K562 (cell line): ENCODE results near the gene PBRM1. TPM values are rescaled to one million over a fixed set of nuclear protein-coding genes. Genes with fewer than 3 reads are reported as not detected.

Experiments
- ATAC-seq: fragments of 200-7000 bp; cut with Tn5 transposase; 3 replicates; pipeline ENCODE4 v1.9.1; 2020; ENCODE audit warnings: moderate library complexity
- BruUV-seq: library from RNA; stranded (reverse); fragments of 400-500 nt; replicated peaks from 2 replicates; lab custom pipeline; 2021; lab: Mats Ljungman, UMichigan
- CTCF ChIA-PET: fragments of 300-600 bp; formaldehyde crosslinking; extraction: SDS; loops from one replicate; lab custom pipeline; 2021; ENCODE audit warnings: low intra/inter-chr PET ratio; lab: Yijun Ruan, JAX
- POLR2A ChIA-PET: fragments of 300-600, 350-650 bp; sonication (Branson Sonifier 250); formaldehyde crosslinking; extraction: SDS; loops from one replicate; lab custom pipeline; 2021; ENCODE audit warnings: antibody characterized with exemption, inconsistent platforms; lab: Yijun Ruan, JAX
- DNase-seq, 4 experiments: peaks; one replicate each; pipeline versions ENCODE4 v3.0.0 to v3.0.0-alpha.2; 2011 to 2018; ENCODE audit warnings: low spot score in 3 of 4, mixed read lengths in 3 of 4; ENCODE audit errors: extremely low read depth in 1 of 4
- FAIRE-seq: peaks from 2 replicates; lab custom pipeline; 2011; peaks lifted over from hg19 to GRCh38; lab: Jason Lieb, UNC
- H2AFZ ChIP-seq: 2 replicates; pipeline ENCODE4 v1.6.0; 2011; ENCODE audit warnings: low read depth, low read length, control low read depth, inconsistent platforms
- H3K27ac ChIP-seq: fragments of 200-600 bp; 3 replicates; pipeline ENCODE4 v1.8.0; 2011; ENCODE audit warnings: low read depth, mild to moderate bottlenecking, control low read depth, inconsistent platforms, low read length, moderate library complexity, mixed read lengths; ENCODE audit errors: extremely low read depth
- H3K27me3 ChIP-seq, 2 experiments: fragments of 300-600 bp in 1 of 2; 2 replicates in 1 of 2; 3 replicates in 1 of 2; pipeline versions ENCODE4 v1.6.0 to v1.8.0; 2011; ENCODE audit warnings: inconsistent platforms in 2 of 2, low read length in 2 of 2, mild to moderate bottlenecking in 1 of 2, mixed read lengths in 1 of 2, moderate library complexity in 1 of 2; ENCODE audit not compliant: control insufficient read depth in 2 of 2, insufficient read depth in 2 of 2
- H3K36me3 ChIP-seq: fragments of 300-600 bp; 3 replicates; pipeline ENCODE4 v1.8.0; 2011; ENCODE audit warnings: mild to moderate bottlenecking, low read length, inconsistent platforms; ENCODE audit not compliant: control insufficient read depth, insufficient read depth
- H3K4me1 ChIP-seq, 2 experiments: fragments of 200-600 bp in 1 of 2; replicated peaks in 1 of 2; 2 replicates in 1 of 2; 3 replicates in 1 of 2; pipeline versions ENCODE4 v1.5.1 to v1.8.0; 2011; ENCODE audit warnings: inconsistent platforms in 2 of 2, low read length in 2 of 2, mild to moderate bottlenecking in 1 of 2, mixed read lengths in 1 of 2, moderate library complexity in 1 of 2; ENCODE audit not compliant: control insufficient read depth in 2 of 2, insufficient read depth in 2 of 2
- H3K4me2 ChIP-seq: 2 replicates; pipeline ENCODE4 v1.6.1; 2011; ENCODE audit warnings: low read length, control low read depth, inconsistent platforms, mixed read lengths; ENCODE audit not compliant: insufficient read depth
- H3K4me3 ChIP-seq: fragments of 200-600 bp; sonication (generic), shearing (Covaris generic); 2 replicates; pipeline ENCODE4 v1.5.1; 2016; ENCODE audit warnings: control low read depth, inconsistent platforms
- H3K79me2 ChIP-seq: fragments of 200-600 bp; 3 replicates; pipeline ENCODE4 v1.8.0; 2011; ENCODE audit warnings: low read length, inconsistent platforms; ENCODE audit not compliant: control insufficient read depth, insufficient read depth
- H3K9ac ChIP-seq, 2 experiments: 2 replicates each; pipeline versions ENCODE4 v1.6.0 to v1.6.1; 2011; ENCODE audit warnings: low read depth in 2 of 2, low read length in 2 of 2, control low read depth in 1 of 2, inconsistent platforms in 1 of 2, mild to moderate bottlenecking in 1 of 2, mixed read lengths in 1 of 2; ENCODE audit not compliant: insufficient read depth in 1 of 2
- H3K9me1 ChIP-seq: one replicate; pipeline ENCODE4 v1.6.0; 2011; ENCODE audit warnings: inconsistent platforms, mild to moderate bottlenecking, low read length, moderate library complexity; ENCODE audit not compliant: control insufficient read depth, insufficient read depth
- H3K9me3 ChIP-seq: replicated peaks from 2 replicates; pipeline ENCODE4 v1.5.1; 2011; ENCODE audit warnings: low read depth, low read length, inconsistent platforms; ENCODE audit not compliant: control insufficient read depth, insufficient read depth
- H4K20me1 ChIP-seq: replicated peaks from 2 replicates; pipeline ENCODE4 v1.6.1; 2011; ENCODE audit warnings: low read length, inconsistent platforms, mixed read lengths; ENCODE audit not compliant: control insufficient read depth, insufficient read depth
- CBFA2T2 ChIP-seq: fragments of 450-650 bp; conservative IDR thresholded peaks from 2 replicates; pipeline ENCODE4 v1.6.1; 2017; ENCODE audit warnings: mild to moderate bottlenecking
- NONO ChIP-seq, 2 experiments: fragments of 200-400 bp in 1 of 2; fragments of 450-650 bp in 1 of 2; formaldehyde crosslinking in 1 of 2; IDR thresholded peaks; 2 replicates each; pipeline ENCODE4 v1.6.1; 2017; ENCODE audit warnings: low read depth in 2 of 2, mild to moderate bottlenecking in 2 of 2, moderate library complexity in 2 of 2, low read length in 1 of 2
- STAT5B ChIP-seq: fragments of 250-450 bp; sonication (Bioruptor Pico); IDR thresholded peaks from 2 replicates; pipeline ENCODE4 v1.8.0; 2021; ENCODE audit warnings: mild to moderate bottlenecking, inconsistent platforms
- WGBS: fragments of 100-300 bp; shearing (Covaris generic); methylation state at CpG from one replicate; pipeline ENCODE4 v1.1.6; 2016; ENCODE audit warnings: low coverage, mixed read lengths; ENCODE audit not compliant: insufficient coverage; ENCODE audit errors: missing lambda C conversion rate; 5-methylcytosine and 5-hydroxymethylcytosine counted together
- in situ Hi-C: fragments of 300-500 bp; cut with MboI; formaldehyde crosslinking; loops from 4 replicates; pipeline ENCODE4 v1.15.0; 2018; ENCODE audit warnings: inconsistent platforms, mixed read lengths
- intact Hi-C: fragments of 100-400 bp; cut with micrococcal nuclease; formaldehyde crosslinking; loops from 2 replicates; pipeline ENCODE4 v1.14.2; 2022
- polyA plus RNA-seq, 8 experiments: library from polyadenylated mRNA; depleted of rRNA in 4 of 8; stranded (reverse) in 5 of 8; unstranded in 3 of 8; fragments of >200 nt; fragmentation: Nextera tagmentation in 2 of 8; fragmentation: Illumina TruSeq in 1 of 8; extraction: Ambion mirVana in 2 of 8; extraction: Trizol in 1 of 8; gene quantifications; 2 replicates each; pipeline versions ENCODE4 v1.2.1 to v1.2.3, GENCODE V29; 2011 to 2014; ENCODE audit warnings: inconsistent platforms in 1 of 8, missing spikeins in 1 of 8
- total RNA-seq, 7 experiments: library from RNA; depleted of rRNA in 6 of 7; stranded (reverse); fragments of >200 nt in 6 of 7; fragmentation: Illumina TruSeq in 2 of 7; extraction: Trizol in 2 of 7; gene quantifications; 2 replicates each; pipeline versions ENCODE4 v1.2.1 to v1.2.3, GENCODE V29; 2011 to 2021; ENCODE audit warnings: low replicate concordance in 1 of 7
- TF ChIP-seq, protein P1 (sequence below): fragments of 450-650 bp; IDR thresholded peaks from 2 replicates; pipeline ENCODE4 v1.6.1; 2018; ENCODE audit not compliant: partially characterized antibody
- TF ChIP-seq, protein P2 (sequence below): sonication (generic); formaldehyde crosslinking; IDR thresholded peaks from 2 replicates; pipeline ENCODE4 v1.8.1; 2023; ENCODE audit warnings: mild to moderate bottlenecking, missing genetic modification reagents
- TF ChIP-seq, protein P3 (sequence below): fragments of 450-650 bp; IDR thresholded peaks from 2 replicates; pipeline ENCODE4 v1.6.1; 2016; ENCODE audit warnings: borderline replicate concordance
- TF ChIP-seq, protein P4 (sequence below): fragments of 450-650 bp; IDR thresholded peaks from 2 replicates; pipeline ENCODE4 v1.6.1; 2016; ENCODE audit warnings: antibody characterized with exemption

Gene PBRM1
- total and polyA plus RNA-seq, 9 of the 15 experiments (the other 6 are each of a cell fraction or from before 2014, with no cell fraction given), result 3.9 to 31.8 (median 19.0) TPM

DNA sequence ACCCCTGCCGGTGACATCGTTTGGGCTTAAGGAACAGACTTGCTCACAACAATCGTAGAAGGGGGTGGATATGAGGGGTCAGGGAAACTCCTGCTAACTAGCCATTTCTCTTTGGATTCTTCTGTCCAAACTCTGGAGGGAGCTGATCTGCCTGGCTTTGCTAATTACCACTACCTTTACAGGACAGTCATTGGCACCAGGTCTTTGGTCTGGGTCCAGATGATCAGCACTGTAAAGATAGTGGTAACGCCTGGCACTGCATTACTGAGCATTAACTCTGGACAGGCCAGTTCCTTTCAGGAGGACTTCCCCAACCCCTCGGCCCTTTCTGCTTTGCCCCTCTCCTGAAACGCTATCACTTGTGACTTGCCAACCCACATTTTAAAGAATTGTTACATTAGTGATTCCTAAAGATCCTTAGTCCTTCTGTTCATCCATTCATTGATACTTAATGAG, 148.5 kb downstream of the PBRM1 start (continued):
- TF ChIP-seq, protein P1, sequence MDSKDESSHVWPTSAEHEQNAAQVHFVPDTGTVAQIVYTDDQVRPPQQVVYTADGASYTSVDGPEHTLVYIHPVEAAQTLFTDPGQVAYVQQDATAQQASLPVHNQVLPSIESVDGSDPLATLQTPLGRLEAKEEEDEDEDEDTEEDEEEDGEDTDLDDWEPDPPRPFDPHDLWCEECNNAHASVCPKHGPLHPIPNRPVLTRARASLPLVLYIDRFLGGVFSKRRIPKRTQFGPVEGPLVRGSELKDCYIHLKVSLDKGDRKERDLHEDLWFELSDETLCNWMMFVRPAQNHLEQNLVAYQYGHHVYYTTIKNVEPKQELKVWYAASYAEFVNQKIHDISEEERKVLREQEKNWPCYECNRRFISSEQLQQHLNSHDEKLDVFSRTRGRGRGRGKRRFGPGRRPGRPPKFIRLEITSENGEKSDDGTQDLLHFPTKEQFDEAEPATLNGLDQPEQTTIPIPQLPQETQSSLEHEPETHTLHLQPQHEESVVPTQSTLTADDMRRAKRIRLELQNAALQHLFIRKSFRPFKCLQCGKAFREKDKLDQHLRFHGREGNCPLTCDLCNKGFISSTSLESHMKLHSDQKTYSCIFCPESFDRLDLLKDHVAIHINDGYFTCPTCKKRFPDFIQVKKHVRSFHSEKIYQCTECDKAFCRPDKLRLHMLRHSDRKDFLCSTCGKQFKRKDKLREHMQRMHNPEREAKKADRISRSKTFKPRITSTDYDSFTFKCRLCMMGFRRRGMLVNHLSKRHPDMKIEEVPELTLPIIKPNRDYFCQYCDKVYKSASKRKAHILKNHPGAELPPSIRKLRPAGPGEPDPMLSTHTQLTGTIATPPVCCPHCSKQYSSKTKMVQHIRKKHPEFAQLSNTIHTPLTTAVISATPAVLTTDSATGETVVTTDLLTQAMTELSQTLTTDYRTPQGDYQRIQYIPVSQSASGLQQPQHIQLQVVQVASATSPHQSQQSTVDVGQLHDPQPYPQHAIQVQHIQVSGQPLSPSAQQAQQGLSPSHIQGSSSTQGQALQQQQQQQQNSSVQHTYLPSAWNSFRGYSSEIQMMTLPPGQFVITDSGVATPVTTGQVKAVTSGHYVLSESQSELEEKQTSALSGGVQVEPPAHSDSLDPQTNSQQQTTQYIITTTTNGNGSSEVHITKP, result peak; percentile 53
- TF ChIP-seq, all 486 proteins: peak for 2

DNA sequence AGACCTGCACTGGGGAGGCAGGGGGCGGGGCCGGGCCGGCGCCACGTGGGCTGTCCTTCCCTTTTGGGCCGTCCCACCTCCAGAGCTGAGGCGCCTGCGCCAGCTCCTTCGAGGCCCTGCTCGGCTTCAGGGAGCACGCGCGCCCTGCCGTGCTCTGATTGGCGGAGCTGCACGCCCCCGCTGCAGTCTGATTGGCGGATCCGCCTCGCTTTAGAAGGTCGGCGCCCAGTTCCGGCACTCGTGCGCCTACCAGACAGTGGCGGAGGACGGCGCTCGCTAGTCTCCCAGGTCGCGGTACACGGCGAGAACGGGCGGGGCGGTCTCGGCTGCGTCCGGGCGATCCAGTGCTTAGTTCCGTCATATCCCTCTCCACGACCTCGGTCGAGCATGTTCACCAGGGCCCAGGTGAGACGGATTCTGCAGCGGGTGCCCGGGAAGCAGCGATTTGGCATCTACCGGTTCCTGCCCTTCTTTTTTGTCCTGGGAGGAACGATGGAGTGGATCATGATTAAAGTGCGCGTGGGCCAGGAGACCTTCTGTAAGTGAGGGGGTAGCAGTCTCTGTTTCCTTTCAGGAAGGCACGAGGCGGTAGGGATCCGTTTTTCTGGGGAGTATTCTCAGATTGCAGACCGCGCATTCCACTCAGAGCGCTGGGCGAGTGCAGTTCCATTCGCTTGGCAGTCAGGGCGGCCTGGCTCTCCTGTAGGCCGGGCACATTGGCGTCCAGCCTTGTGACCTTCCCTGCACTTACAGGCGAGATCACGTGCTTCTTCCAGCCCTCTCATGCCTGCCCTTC, 149.1 kb downstream of the PBRM1 start, which contains the start of gene UQCC5:
Gene UQCC5, plus strand, starts transcription at position 237 of the 796 bp plus-strand sequence. Its CDS starts 151 bp downstream, at position 388.
- peaks cover 86% of the 10 kb centered on the region for H3K79me2 ChIP-seq
- H3K4me3 ChIP-seq, result peak within 1 kb of the TSS; percentile 91
- intact Hi-C loops, result loop anchor here (2.0 kb wide), 1 partner anchor 146 kb away; no protein-coding TSS in a partner anchor
- DNase-seq (peak; percentile 87 to 97 (median 92)), ATAC-seq (peak; percentile 89), FAIRE-seq (peak; percentile 91)
- no peaks in the 10 kb centered on the region for H3K27me3 ChIP-seq
- H3K4me2 ChIP-seq, result peak within 1 kb of the TSS; percentile 98
- H4K20me1 ChIP-seq, result peaks cover 23% of the 10 kb centered on the region
- peaks cover 34 to 45% of the 10 kb centered on the region in 2 experiments for H3K4me1 ChIP-seq
- POLR2A ChIA-PET, result interaction anchor here (0.8 to 1.4 kb wide), 6 partner anchors 8 to 150 kb away, joined by 3 to 6 read pairs (median 4); partner anchors contain the start of genes GNL3 and PBRM1
- H3K27ac ChIP-seq, result peak within 1 kb of the TSS; percentile 91
- WGBS, result 2% methylated on average over 30 of the region's 65 CpGs
- CTCF ChIA-PET, result no interaction called here
- BruUV-seq, result no TSS peak
- peaks cover 6% of the 10 kb centered on the region for H3K9me1 ChIP-seq
- H3K36me3 ChIP-seq, result peaks cover 40% of the 10 kb centered on the region; the same call in 2 of the 3 replicates
- H3K9ac ChIP-seq, result peak within 1 kb of the TSS; percentile 95
- in situ Hi-C loops, result no loop called here
- H2AFZ ChIP-seq, result peak within 1 kb of the TSS; percentile 88
- no peaks in the 10 kb centered on the region for H3K9me3 ChIP-seq
- TF ChIP-seq, protein P2, sequence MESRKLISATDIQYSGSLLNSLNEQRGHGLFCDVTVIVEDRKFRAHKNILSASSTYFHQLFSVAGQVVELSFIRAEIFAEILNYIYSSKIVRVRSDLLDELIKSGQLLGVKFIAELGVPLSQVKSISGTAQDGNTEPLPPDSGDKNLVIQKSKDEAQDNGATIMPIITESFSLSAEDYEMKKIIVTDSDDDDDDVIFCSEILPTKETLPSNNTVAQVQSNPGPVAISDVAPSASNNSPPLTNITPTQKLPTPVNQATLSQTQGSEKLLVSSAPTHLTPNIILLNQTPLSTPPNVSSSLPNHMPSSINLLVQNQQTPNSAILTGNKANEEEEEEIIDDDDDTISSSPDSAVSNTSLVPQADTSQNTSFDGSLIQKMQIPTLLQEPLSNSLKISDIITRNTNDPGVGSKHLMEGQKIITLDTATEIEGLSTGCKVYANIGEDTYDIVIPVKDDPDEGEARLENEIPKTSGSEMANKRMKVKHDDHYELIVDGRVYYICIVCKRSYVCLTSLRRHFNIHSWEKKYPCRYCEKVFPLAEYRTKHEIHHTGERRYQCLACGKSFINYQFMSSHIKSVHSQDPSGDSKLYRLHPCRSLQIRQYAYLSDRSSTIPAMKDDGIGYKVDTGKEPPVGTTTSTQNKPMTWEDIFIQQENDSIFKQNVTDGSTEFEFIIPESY (CRISPR knock-in tag), result peak; percentile 58; the same call in 1 of the 2 replicates
- TF ChIP-seq CBFA2T2 (0 out of 2 replicates have a peak, but pooled peaks have one; percentile 12), NONO (IDR thresholded peaks at IDR 0.05; ENCODE audit: low read depth in 2 of 2, low read length in 1 of 2) (peak in 1 of 2 experiments; percentile 43; a peak in 1 of 4 replicates), STAT5B (CRISPR knock-in tag) (no peak)
- TF ChIP-seq, protein P3, sequence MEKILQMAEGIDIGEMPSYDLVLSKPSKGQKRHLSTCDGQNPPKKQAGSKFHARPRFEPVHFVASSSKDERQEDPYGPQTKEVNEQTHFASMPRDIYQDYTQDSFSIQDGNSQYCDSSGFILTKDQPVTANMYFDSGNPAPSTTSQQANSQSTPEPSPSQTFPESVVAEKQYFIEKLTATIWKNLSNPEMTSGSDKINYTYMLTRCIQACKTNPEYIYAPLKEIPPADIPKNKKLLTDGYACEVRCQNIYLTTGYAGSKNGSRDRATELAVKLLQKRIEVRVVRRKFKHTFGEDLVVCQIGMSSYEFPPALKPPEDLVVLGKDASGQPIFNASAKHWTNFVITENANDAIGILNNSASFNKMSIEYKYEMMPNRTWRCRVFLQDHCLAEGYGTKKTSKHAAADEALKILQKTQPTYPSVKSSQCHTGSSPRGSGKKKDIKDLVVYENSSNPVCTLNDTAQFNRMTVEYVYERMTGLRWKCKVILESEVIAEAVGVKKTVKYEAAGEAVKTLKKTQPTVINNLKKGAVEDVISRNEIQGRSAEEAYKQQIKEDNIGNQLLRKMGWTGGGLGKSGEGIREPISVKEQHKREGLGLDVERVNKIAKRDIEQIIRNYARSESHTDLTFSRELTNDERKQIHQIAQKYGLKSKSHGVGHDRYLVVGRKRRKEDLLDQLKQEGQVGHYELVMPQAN, result 0 out of 2 replicates have a peak, but pooled peaks have one; percentile 56
- TF ChIP-seq, protein P4, sequence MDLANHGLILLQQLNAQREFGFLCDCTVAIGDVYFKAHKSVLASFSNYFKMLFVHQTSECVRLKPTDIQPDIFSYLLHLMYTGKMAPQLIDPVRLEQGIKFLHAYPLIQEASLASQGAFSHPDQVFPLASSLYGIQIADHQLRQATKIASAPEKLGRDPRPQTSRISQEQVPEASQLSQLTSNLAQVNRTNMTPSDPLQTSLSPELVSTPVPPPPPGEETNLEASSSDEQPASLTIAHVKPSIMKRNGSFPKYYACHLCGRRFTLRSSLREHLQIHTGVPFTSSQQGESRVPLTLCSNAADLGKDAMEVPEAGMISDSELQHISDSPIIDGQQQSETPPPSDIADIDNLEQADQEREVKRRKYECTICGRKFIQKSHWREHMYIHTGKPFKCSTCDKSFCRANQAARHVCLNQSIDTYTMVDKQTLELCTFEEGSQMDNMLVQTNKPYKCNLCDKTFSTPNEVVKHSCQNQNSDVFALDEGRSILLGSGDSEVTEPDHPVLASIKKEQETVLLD, result peak; percentile 57; the same call in 1 of the 2 replicates
